GM21360 (cell line): ENCODE results near the gene GRAMD2A.

ENCODE experiments used
- ATAC-seq: cut with Tn5 transposase; IDR thresholded peaks from one replicate; pipeline ENCODE4 v1.9.1; 2021; ENCODE audit warnings: mild to moderate bottlenecking, moderate library complexity; ENCODE audit not compliant: unreplicated experiment

Gene GRAMD2A

GRCh38 chr15:72139667-72140066 lies 57.9 kb downstream of the GRAMD2A start:
- ATAC-seq = no peak

- no peak for ATAC-seq
Measured at GRCh38 chr15:72136170-72137051, 61.2 kb downstream of the GRAMD2A start.

- no peak for ATAC-seq
Measured at GRCh38 chr15:72135719-72136118, 61.9 kb downstream of the GRAMD2A start.

GRCh38 chr15:72133211-72133610 lies 64.4 kb downstream of the GRAMD2A start:
- no peak for ATAC-seq

GRCh38 chr15:72131922-72132321 lies 65.7 kb downstream of the GRAMD2A start:
- ATAC-seq = no peak

- ATAC-seq = no peak
Measured at GRCh38 chr15:72130272-72130671, 67.3 kb downstream of the GRAMD2A start.

GRCh38 chr15:72128359-72128758 lies 69.2 kb downstream of the GRAMD2A start:
- no peak for ATAC-seq

DNA sequence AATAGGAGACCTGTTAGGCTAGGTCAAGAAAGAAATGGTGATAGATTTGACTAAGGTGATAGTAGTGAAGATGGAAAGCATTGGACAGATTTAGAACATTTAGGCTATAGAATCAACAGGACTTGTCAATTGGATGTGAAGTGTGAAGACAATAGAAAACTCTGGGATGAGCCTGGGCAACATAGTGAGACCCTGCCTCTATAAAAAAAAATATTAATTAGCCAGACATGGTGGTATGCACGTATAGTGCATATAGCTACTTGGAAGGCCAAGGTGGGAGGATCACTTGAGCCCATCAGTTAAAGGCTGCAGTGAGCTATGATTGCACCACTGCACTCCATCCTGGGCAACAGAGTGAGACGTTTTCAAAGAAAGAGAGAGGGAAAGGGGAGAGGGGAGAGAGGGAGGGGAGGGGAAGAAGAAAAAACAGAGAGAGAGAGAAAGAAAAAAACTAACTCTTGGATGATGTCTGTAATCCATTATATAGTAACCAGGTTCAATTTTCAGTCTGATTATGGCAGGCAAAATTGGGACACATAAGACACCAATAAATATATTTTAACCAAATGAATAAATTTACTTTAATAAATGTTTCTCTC lies 69.8 kb downstream of the GRAMD2A start:
- no peak for ATAC-seq

GRCh38 chr15:72124218-72124617 lies 73.4 kb downstream of the GRAMD2A start:
- no peak for ATAC-seq

DNA sequence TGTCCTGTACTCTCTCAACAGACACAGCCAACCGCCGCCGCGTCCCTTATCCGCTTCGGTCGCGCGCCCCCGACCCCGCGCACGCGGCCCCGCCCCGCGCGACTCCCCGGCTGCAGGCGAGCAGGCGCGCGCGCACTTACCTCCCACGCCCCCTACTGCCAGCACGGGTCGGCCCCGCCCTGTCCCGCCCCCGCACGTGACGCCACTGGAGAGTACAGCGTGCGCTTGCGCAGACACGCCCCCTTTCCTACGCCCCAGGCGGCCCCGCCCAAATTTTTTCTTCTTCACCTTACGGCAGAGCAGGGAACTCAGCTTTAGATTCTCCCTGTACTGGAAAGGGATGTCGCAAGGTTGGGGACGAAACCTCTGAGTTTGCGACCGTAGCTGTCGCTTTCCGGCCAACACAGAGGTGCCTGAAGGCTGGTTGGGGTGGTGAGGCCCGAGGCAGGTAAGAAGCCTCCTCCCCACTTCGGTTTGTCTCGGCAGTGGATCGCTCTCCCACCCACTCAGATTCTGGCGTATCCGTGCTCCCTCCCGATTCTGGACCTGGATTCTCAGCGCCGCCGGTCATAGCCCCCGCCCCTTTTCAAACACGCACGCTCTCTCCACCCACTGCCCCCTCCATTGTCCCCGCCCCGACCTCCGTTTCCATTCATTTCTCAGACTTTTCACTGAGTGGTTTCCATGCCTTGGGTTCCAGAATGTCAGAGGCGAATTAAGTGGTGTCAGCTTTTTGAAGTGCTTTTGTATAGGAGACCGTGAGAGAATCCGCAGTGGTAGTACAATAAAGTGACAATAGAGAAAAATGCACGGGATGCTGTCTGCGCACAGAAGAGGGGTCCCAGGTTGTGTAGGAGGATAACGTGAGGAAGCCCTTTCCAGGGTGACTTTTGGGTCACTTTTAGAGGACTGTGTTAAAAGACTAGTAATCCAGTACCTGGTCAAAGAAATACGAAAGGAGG lies 79.3 kb downstream of the GRAMD2A start, which contains the start of the genes MYO9A and SENP8:
Gene MYO9A, minus strand, starts transcription at position 134 of the 962 bp plus-strand sequence. CDS start 71,587 bp downstream, outside the sequence.
Gene SENP8, plus strand, starts transcription at position 387 of the 962 bp plus-strand sequence. CDS start 21,221 bp downstream, outside the sequence.
- ATAC-seq = peak; percentile 52

- ATAC-seq = peak; percentile 66
Measured at GRCh38 chr15:72117486-72118016, 80.0 kb downstream of the GRAMD2A start.

GRCh38 chr15:72116731-72117485 lies 80.7 kb downstream of the GRAMD2A start:
- ATAC-seq = peak; percentile 3

DNA sequence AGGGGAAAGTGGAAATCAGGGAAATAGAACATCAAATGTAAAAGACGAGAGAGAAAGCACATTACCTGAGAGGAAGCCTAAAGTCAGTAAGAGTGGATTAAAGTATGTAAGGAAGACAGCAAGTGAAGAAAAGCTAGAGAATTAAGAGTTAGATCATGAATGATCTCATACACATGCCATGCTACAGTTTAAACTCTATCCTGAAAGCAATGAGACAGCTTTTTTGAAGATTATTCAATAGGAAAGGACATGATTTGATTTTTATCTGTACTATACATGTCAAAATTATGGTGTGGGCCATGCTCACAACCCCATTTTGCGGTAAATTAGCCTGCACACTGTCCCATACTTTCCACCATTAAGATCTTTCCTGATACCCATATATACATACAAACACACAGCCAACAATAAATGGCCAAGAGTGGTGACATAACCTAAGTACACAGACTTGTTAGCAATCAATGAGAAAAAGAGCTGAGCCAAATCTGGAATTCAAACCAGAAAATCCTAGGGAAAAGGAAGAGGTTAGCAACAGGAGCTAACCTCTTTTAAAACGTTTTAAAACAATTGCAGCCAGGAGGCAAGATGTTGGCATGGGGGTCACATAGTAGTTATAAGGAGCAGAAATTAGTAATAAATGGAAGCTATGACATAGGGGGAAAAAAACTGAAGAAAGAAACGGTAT lies 84.1 kb downstream of the GRAMD2A start:
- ATAC-seq = no peak

- no peak for ATAC-seq
Measured at GRCh38 chr15:72112805-72113204, 84.8 kb downstream of the GRAMD2A start.

DNA sequence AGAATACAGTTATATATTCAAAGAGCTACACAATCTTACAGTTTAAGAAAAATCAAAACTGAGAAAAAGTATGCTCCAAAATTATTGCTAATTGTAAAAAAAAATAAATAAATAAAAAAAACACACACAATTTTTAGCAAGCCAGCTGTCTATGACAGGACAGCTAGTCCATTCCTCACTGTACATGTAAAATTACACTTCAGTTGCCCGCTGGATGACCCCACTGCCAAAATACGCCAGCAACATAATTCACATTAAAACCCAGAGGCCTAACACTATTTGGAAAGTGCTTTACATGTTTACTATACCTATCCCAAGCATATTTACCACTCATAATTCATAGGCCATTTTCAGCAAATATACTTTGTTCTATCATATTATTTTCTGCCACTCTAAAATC lies 85.5 kb downstream of the GRAMD2A start:
- ATAC-seq = no peak

- ATAC-seq = no peak
Measured at GRCh38 chr15:72110355-72110754, 87.2 kb downstream of the GRAMD2A start.
